HG02870 (cell line): ENCODE results near the gene HPN.
"Not testable (repeated sequence)": the region's sequence is repeated elsewhere in the genome, so short reads cannot be mapped to it uniquely, and the experiment has no call there.

ENCODE experiments used
- ATAC-seq: cut with Tn5 transposase; IDR thresholded peaks from one replicate; pipeline ENCODE4 v1.9.1; 2021; ENCODE audit warnings: mild to moderate bottlenecking, moderate library complexity; ENCODE audit not compliant: unreplicated experiment

Gene HPN

GRCh38 chr19:35100588-35101533 is 59.3 kb downstream of the HPN start:
- no peak for ATAC-seq

- not testable (repeated sequence) for ATAC-seq
Observed at GRCh38 chr19:35101949-35102348, 60.4 kb downstream of the HPN start.

- ATAC-seq, result not testable (repeated sequence)
Observed at GRCh38 chr19:35103614-35104013, 62.1 kb downstream of the HPN start.

- no peak for ATAC-seq
Observed at GRCh38 chr19:35104361-35104760, 62.8 kb downstream of the HPN start.

GRCh38 chr19:35105047-35105410 is 63.5 kb downstream of the HPN start:
- no peak for ATAC-seq

- ATAC-seq, result no peak
Observed at GRCh38 chr19:35105411-35106290, 64.1 kb downstream of the HPN start.

- no peak for ATAC-seq
Observed at GRCh38 chr19:35106291-35106583, 64.7 kb downstream of the HPN start.

GRCh38 chr19:35106898-35107541 is 65.5 kb downstream of the HPN start:
- no peak for ATAC-seq

GRCh38 chr19:35107545-35107944 is 66.0 kb downstream of the HPN start:
- ATAC-seq, result no peak

GRCh38 chr19:35108730-35109129 is 67.2 kb downstream of the HPN start:
- ATAC-seq, result no peak

- no peak for ATAC-seq
Observed at GRCh38 chr19:35109395-35110112, 68.0 kb downstream of the HPN start.

GRCh38 chr19:35110974-35111373 is 69.5 kb downstream of the HPN start:
- no peak for ATAC-seq

- no peak for ATAC-seq
Observed at GRCh38 chr19:35112995-35113688, 71.6 kb downstream of the HPN start.

GRCh38 chr19:35114353-35115176 is 73.0 kb downstream of the HPN start:
- ATAC-seq, result no peak

- no peak for ATAC-seq
Observed at GRCh38 chr19:35115177-35115951, 73.8 kb downstream of the HPN start, which contains the start of gene FXYD3. Gene FXYD3, plus strand, starts transcription at chr19:35115823. Its CDS starts 3,554 bp downstream, at chr19:35119377.
